GM06990 (cell line): Measurements from ENCODE around the gene LTV1.

Source experiments
- DNase-seq: peaks from one replicate; pipeline ENCODE4 v3.0.0-alpha.2; 2011; ENCODE audit not compliant: insufficient read length; ENCODE audit errors: extremely low read depth
- H3K27me3 ChIP-seq: replicated peaks from 2 replicates; pipeline ENCODE4 v1.6.0; 2011; ENCODE audit warnings: low read length; ENCODE audit not compliant: control insufficient read depth, insufficient read depth
- H3K36me3 ChIP-seq: 2 replicates; pipeline ENCODE4 v1.5.1; 2011; ENCODE audit warnings: low read length; ENCODE audit not compliant: control insufficient read depth, insufficient read depth
- H3K4me3 ChIP-seq: replicated peaks from 2 replicates; pipeline ENCODE4 v1.5.1; 2011; ENCODE audit warnings: low read depth, mild to moderate bottlenecking, control low read depth, low read length
- TF ChIP-seq, protein P1 (sequence below): IDR thresholded peaks from 2 replicates; pipeline ENCODE4 v1.5.1; 2011; ENCODE audit warnings: low read length, control low read depth, mild to moderate bottlenecking, inconsistent platforms; ENCODE audit not compliant: insufficient read depth, poor library complexity, severe bottlenecking

The LTV1 gene

DNA sequence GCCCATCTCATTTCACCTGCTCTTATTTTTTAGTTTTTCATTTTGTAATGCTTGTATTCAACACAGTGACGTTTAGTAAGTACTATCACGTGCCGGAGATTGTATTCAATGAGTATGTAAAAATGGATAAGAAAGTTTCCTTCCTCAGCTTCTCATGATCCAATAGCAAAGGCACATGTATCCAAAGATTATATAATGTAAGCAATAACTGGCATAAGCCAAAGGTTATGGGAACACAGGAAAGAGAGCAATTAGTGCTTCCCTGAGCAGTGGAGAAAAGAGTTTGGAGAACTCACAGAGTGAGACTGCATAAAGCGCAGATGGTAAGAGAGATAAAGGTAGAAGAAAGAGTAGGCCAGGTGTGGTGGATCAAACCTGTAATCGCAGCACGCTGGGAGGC lies 21.8 kb upstream of the LTV1 start:
- no peaks in the 10 kb centered on the region for H3K27me3 ChIP-seq
- no peaks in the 10 kb centered on the region for H3K36me3 ChIP-seq
- TF ChIP-seq, protein P1, sequence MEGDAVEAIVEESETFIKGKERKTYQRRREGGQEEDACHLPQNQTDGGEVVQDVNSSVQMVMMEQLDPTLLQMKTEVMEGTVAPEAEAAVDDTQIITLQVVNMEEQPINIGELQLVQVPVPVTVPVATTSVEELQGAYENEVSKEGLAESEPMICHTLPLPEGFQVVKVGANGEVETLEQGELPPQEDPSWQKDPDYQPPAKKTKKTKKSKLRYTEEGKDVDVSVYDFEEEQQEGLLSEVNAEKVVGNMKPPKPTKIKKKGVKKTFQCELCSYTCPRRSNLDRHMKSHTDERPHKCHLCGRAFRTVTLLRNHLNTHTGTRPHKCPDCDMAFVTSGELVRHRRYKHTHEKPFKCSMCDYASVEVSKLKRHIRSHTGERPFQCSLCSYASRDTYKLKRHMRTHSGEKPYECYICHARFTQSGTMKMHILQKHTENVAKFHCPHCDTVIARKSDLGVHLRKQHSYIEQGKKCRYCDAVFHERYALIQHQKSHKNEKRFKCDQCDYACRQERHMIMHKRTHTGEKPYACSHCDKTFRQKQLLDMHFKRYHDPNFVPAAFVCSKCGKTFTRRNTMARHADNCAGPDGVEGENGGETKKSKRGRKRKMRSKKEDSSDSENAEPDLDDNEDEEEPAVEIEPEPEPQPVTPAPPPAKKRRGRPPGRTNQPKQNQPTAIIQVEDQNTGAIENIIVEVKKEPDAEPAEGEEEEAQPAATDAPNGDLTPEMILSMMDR: no peak
- no peak overlapping the region for H3K4me3 ChIP-seq
- DNase-seq: no peak

- TF ChIP-seq, protein P1: no peak
- Histone ChIP-seq H3K4me3 (no peak overlapping the region), H3K36me3 (no peaks in the 10 kb centered on the region), H3K27me3 (no peaks in the 10 kb centered on the region)
- no peak for DNase-seq
Measured at GRCh38 chr6:143822584-143823024, 20.5 kb upstream of the LTV1 start.

GRCh38 chr6:143823548-143823947 lies 19.6 kb upstream of the LTV1 start:
- H3K27me3 ChIP-seq: no peaks in the 10 kb centered on the region
- DNase-seq: no peak
- H3K4me3 ChIP-seq: no peak overlapping the region
- H3K36me3 ChIP-seq: no peaks in the 10 kb centered on the region
- TF ChIP-seq, protein P1: no peak

- no peak for DNase-seq
- H3K4me3 ChIP-seq: no peak overlapping the region
- H3K27me3 ChIP-seq: no peaks in the 10 kb centered on the region
- TF ChIP-seq, protein P1: no peak
- H3K36me3 ChIP-seq: no peaks in the 10 kb centered on the region
Measured at GRCh38 chr6:143828572-143828971, 14.6 kb upstream of the LTV1 start.

DNA sequence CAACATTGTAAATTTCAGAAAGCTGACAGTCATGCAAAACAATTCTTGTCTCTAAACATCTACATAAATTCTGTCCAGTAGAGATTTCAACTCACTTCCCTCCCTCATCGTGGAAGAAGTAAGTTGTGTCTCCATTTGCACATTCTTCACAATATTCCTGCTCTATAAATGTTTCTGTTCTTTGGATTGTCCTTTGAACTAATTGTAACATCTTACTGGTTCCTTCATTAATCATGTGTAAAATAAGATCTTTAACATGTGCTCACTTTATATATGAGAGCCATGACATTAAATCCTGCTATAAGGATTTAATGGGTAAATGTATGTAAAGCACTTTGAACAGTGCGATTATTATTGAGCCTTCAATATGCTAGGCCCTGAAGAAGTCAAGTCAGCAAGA lies 7.0 kb upstream of the LTV1 start:
- no peaks in the 10 kb centered on the region for H3K36me3 ChIP-seq
- TF ChIP-seq, protein P1: no peak
- no peaks in the 10 kb centered on the region for H3K27me3 ChIP-seq
- DNase-seq: no peak
- no peak overlapping the region for H3K4me3 ChIP-seq

GRCh38 chr6:143838395-143838794 lies 4.7 kb upstream of the LTV1 start:
- Histone ChIP-seq H3K36me3 (no peaks in the 10 kb centered on the region), H3K27me3 (no peaks in the 10 kb centered on the region), H3K4me3 (no peak overlapping the region)
- DNase-seq: no peak
- TF ChIP-seq, protein P1: no peak
